SK-N-SH treated with all-trans-retinoic acid at 6 μM for 48 hours (cell line): ENCODE data around the gene GARIN5A.

Experiments used
- ATAC-seq: fragments of 200-7000 bp; cut with Tn5 transposase; 3 replicates; pipeline ENCODE4 v1.9.1; 2020; ENCODE audit warnings: mild to moderate bottlenecking, moderate library complexity
- ARNTL ChIP-seq: fragments of 450-650 bp; formaldehyde crosslinking; IDR thresholded peaks from 2 replicates; pipeline ENCODE4 v1.5.0; 2020; ENCODE audit warnings: low read depth, mild to moderate bottlenecking, moderate library complexity, borderline replicate concordance
- BACH2 ChIP-seq: fragments of 250-450 bp; sonication (Bioruptor Pico); IDR thresholded peaks from 2 replicates; pipeline ENCODE4 v1.9.0; 2021; ENCODE audit warnings: mild to moderate bottlenecking, borderline replicate concordance
- CREB5 ChIP-seq: fragments of 250-450 bp; sonication (Bioruptor Pico); IDR thresholded peaks from 2 replicates; pipeline ENCODE4 v1.5.1; 2020; ENCODE audit warnings: low read depth, mild to moderate bottlenecking, moderate library complexity
- CSDC2 ChIP-seq: fragments of 250-450 bp; sonication (Bioruptor Pico); IDR thresholded peaks from 2 replicates; pipeline ENCODE4 v1.5.0; 2020; ENCODE audit warnings: mild to moderate bottlenecking, moderate library complexity
- ESRRG ChIP-seq: fragments of 250-450 bp; sonication (Bioruptor Pico); IDR thresholded peaks from 2 replicates; pipeline ENCODE4 v1.6.1; 2021; ENCODE audit warnings: mild to moderate bottlenecking
- GLIS3 ChIP-seq: fragments of 250-450 bp; sonication (Bioruptor Pico); IDR thresholded peaks from 2 replicates; pipeline ENCODE4 v1.5.0; 2020; ENCODE audit warnings: mild to moderate bottlenecking, moderate library complexity
- ISL1 ChIP-seq: fragments of 250-450 bp; sonication (Bioruptor Pico); IDR thresholded peaks from 2 replicates; pipeline ENCODE4 v2.1.2; 2022; ENCODE audit warnings: mild to moderate bottlenecking, moderate library complexity
- PATZ1 ChIP-seq: fragments of 250-450 bp; sonication (Bioruptor Pico); IDR thresholded peaks from 2 replicates; pipeline ENCODE4 v1.8.0; 2020; ENCODE audit warnings: mild to moderate bottlenecking, moderate library complexity, borderline replicate concordance
- POU6F1 ChIP-seq: fragments of 250-450 bp; sonication (Bioruptor Pico); IDR thresholded peaks from 2 replicates; pipeline ENCODE4 v1.8.0; 2021; ENCODE audit warnings: low read depth, mild to moderate bottlenecking, moderate library complexity, borderline replicate concordance
- PPARA ChIP-seq: fragments of 250-450 bp; sonication (Bioruptor Pico); IDR thresholded peaks from 2 replicates; pipeline ENCODE4 v1.5.0; 2020; ENCODE audit warnings: mild to moderate bottlenecking, borderline replicate concordance
- RARB ChIP-seq: fragments of 250-450 bp; sonication (Bioruptor Pico); IDR thresholded peaks from 2 replicates; pipeline ENCODE4 v1.8.0; 2021; ENCODE audit warnings: mild to moderate bottlenecking, moderate library complexity
- SNAI2 ChIP-seq: fragments of 250-450 bp; sonication (Bioruptor Pico); IDR thresholded peaks from 2 replicates; pipeline ENCODE4 v1.5.0; 2020; ENCODE audit warnings: mild to moderate bottlenecking, moderate library complexity
- TCF4 ChIP-seq: fragments of 250-450 bp; sonication (Bioruptor Pico); IDR thresholded peaks from 2 replicates; pipeline ENCODE4 v1.8.0; 2021; ENCODE audit warnings: mild to moderate bottlenecking, moderate library complexity, borderline replicate concordance
- TOX ChIP-seq: fragments of 250-450 bp; sonication (Bioruptor Pico); IDR thresholded peaks from 2 replicates; pipeline ENCODE4 v1.8.0; 2021; ENCODE audit warnings: mild to moderate bottlenecking, moderate library complexity, borderline replicate concordance
- TSHZ2 ChIP-seq: fragments of 250-450 bp; sonication (Bioruptor Pico); IDR thresholded peaks from 2 replicates; pipeline ENCODE4 v1.5.0; 2020; ENCODE audit warnings: mild to moderate bottlenecking, moderate library complexity
- ZFP3 ChIP-seq: fragments of 250-450 bp; sonication (Bioruptor Pico); IDR thresholded peaks from 2 replicates; pipeline ENCODE4 v1.5.0; 2020; ENCODE audit warnings: mild to moderate bottlenecking, moderate library complexity
- ZFP30 ChIP-seq: fragments of 450-650 bp; formaldehyde crosslinking; IDR thresholded peaks from 2 replicates; pipeline ENCODE4 v1.5.0; 2022; ENCODE audit warnings: mild to moderate bottlenecking, moderate library complexity
- ZNF8 ChIP-seq: fragments of 450-650 bp; formaldehyde crosslinking; IDR thresholded peaks from 2 replicates; pipeline ENCODE4 v1.5.0; 2020; ENCODE audit warnings: mild to moderate bottlenecking, moderate library complexity

Gene GARIN5A

GRCh38 chr19:50434525-50434924 lies 42.1 kb downstream of the GARIN5A start (continued):
- no peak for TF ChIP-seq CREB5 (CRISPR knock-in tag)

GRCh38 chr19:50433201-50434180 lies 43.2 kb downstream of the GARIN5A start:
- ATAC-seq, result no peak
- no peak for TF ChIP-seq CSDC2

GRCh38 chr19:50432221-50433028 lies 44.2 kb downstream of the GARIN5A start, which contains the start of gene MYBPC2:
MYBPC2 (plus strand) TSS chr19:50432892; CDS start chr19:50432954, 62 bp downstream.
- ATAC-seq, result peak; percentile 21
- TF ChIP-seq RARB (no peak), ZFP3 (no peak)

GRCh38 chr19:50431343-50432220 lies 45.1 kb downstream of the GARIN5A start:
- ATAC-seq, result peak; percentile 97

More at GRCh38 chr19:50431343-50432220, 45.1 kb downstream of the GARIN5A start:
- TF ChIP-seq CSDC2 (no peak), RARB (no peak), TCF4 (no peak), ZFP3 (no peak), POU6F1 (no peak), ZNF8 (CRISPR knock-in tag) (no peak), ESRRG (CRISPR knock-in tag) (no peak), GLIS3 (CRISPR knock-in tag) (no peak), PATZ1 (CRISPR knock-in tag) (no peak), CREB5 (CRISPR knock-in tag) (no peak), TSHZ2 (CRISPR knock-in tag) (no peak), TOX (CRISPR knock-in tag) (no peak), SNAI2 (CRISPR knock-in tag) (no peak), ZFP30 (CRISPR knock-in tag) (no peak), ISL1 (no peak), BACH2 (no peak), ARNTL (CRISPR knock-in tag) (no peak), PPARA (CRISPR knock-in tag) (no peak)
